ENCODE results near the gene STX1B. TPM values are rescaled to one million over a fixed set of nuclear protein-coding genes. Genes with fewer than 3 reads are reported as not detected.

The STX1B gene
- total RNA-seq, 2 donors from 2014 or later: 1.3 to 2.1 TPM

DNA sequence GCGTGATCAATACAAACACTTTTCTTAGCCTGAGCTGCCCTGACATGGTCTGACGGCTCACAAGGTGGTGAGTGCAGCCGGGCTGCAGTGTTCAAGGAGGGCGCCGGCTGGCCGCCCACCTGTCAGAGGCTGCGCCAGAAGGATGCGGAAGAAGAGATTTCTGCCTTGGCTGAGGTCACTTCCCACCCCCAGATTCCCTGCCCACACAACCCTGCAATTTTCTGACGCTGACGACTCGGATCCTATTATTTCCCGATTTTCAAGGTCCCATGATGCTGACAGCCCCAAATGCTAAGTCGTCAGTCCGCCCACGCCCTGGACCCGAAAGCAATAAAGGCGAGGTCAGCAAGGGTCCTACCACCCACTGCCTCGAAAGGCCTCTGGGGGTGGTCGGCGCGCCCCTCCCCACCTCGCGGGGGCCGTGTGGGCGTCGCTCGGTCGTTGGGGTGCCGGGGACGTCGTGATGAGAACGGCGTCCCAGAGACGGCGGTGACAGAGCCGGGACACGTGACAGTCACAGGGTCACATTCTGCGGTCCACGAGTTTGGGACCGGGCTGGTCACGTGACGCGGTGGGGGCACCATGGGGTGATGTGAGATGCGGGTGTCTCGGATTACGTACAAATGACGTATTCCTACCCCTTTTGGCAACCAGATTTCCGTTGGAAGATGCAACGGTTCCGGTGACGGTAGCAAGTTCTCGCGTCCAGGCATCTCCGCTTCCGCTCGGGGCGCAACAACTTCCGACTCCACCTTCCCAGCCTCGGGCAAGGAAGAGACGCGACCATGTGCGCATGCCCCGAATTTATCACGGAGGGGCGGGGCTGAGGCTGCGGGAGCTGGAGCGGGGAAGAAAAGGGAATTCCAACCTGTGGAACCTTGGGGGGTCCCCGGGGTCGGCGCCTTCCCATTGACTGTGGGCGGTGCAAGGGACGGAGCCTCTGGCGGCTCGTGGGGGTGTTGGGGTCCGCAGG is 22.6 kb upstream of the STX1B start, which contains the start of gene STX4:
Gene STX4, plus strand, starts transcription at position 823 of the 973 bp plus-strand sequence. CDS start 248 bp downstream, outside the sequence.
- TF ChIP-seq, protein P1, sequence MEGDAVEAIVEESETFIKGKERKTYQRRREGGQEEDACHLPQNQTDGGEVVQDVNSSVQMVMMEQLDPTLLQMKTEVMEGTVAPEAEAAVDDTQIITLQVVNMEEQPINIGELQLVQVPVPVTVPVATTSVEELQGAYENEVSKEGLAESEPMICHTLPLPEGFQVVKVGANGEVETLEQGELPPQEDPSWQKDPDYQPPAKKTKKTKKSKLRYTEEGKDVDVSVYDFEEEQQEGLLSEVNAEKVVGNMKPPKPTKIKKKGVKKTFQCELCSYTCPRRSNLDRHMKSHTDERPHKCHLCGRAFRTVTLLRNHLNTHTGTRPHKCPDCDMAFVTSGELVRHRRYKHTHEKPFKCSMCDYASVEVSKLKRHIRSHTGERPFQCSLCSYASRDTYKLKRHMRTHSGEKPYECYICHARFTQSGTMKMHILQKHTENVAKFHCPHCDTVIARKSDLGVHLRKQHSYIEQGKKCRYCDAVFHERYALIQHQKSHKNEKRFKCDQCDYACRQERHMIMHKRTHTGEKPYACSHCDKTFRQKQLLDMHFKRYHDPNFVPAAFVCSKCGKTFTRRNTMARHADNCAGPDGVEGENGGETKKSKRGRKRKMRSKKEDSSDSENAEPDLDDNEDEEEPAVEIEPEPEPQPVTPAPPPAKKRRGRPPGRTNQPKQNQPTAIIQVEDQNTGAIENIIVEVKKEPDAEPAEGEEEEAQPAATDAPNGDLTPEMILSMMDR (IDR thresholded peaks at IDR 0.05): no peak
- H3K36me3 ChIP-seq: peaks cover 33% of the 10 kb centered on the region
- peaks cover 0 to 15% of the 10 kb centered on the region in 2 donors for H3K4me1 ChIP-seq
- H3K4me3 ChIP-seq: peak within 1 kb of the TSS; percentile 77 to 81
- peak within 1 kb of the TSS; percentile 91 to 97 for H3K27ac ChIP-seq
- H3K9me3 ChIP-seq: no peaks in the 10 kb centered on the region
- peak; percentile 98 for DNase-seq (ENCODE audit: low spot score)
- H3K27me3 ChIP-seq: no peaks in the 10 kb centered on the region

DNA sequence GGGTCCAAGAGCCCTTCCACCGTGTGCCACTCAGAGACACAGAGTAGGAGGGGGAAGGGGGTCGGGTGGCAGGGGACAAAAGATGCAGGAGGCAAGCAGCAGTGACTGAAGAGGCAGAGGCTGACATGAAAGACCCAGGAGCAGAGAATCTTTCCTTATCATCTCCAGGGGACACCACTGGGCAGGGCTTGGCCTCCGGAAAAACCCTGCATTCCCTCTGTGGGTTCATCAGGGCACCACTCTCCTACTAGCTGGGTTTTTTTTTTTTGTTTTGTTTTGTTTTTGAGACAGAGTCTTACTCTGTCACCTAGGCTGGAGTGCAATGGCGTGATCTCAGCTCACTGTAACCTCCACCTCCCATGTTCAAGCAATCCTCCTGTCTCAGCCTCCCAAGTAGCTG is 20.8 kb upstream of the STX1B start:
- Histone ChIP-seq H3K27ac (no peak overlapping the region), H3K9me3 (no peaks in the 10 kb centered on the region), H3K4me3 (no peak overlapping the region), H3K27me3 (no peaks in the 10 kb centered on the region), H3K36me3 (peaks cover 20% of the 10 kb centered on the region), H3K4me1 (peaks cover 0 to 15% of the 10 kb centered on the region in 2 donors)
- no peak for DNase-seq (ENCODE audit: low spot score)
- TF ChIP-seq, protein P1 (IDR thresholded peaks at IDR 0.05): no peak

DNA sequence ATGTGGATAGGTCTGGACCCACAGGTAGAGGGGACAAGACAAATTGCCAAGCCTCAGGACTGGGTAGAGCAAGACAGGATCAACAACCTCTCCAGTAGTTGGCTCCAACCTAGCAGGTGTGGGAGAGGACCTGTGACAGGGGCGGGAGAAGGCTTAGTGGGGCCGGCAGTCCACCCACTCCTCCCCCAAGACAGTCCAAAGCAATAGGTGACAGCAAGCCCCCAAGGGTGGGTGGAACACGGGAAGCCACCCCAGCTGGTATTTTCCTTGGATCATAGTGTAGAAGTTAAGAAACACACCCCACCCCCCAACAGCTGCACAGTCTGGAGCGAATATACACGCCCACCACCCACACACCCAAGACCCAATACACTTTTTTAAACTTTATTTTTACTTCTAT is 18.8 kb upstream of the STX1B start:
- Histone ChIP-seq H3K36me3 (no peaks in the 10 kb centered on the region), H3K9me3 (no peaks in the 10 kb centered on the region), H3K27me3 (no peaks in the 10 kb centered on the region), H3K4me3 (no peak overlapping the region), H3K4me1 (peaks cover 0 to 8% of the 10 kb centered on the region in 2 donors), H3K27ac (no peak overlapping the region)
- TF ChIP-seq, protein P1 (IDR thresholded peaks at IDR 0.05): no peak
- no peak for DNase-seq (ENCODE audit: low spot score)

DNA sequence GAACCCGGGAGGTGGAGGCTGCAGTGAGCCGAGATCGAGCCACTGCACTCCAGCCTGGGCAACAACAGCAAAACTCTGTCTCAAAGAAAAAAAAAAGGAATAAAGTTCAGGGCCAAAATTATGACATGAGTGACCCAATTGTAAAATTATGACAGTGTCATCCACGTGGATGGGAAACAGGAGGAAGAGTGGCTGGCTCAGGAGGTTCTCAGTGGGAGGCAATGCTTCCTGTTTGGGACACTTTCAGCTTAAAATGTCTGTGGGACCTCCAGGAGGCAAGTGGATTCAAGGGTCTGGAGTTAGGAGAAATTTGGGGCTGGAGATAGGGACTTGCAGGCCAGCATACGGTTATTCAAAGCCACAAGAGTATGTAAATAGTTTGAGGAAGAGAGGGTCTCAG is 14.9 kb upstream of the STX1B start:
- H3K4me1 ChIP-seq: no peaks in the 10 kb centered on the region
- no peak overlapping the region for H3K27ac ChIP-seq
- H3K9me3 ChIP-seq: no peaks in the 10 kb centered on the region
- DNase-seq (ENCODE audit: low spot score): no peak
- no peaks in the 10 kb centered on the region for H3K27me3 ChIP-seq
- H3K4me3 ChIP-seq: no peak overlapping the region
- TF ChIP-seq, protein P1 (IDR thresholded peaks at IDR 0.05): no peak
- no peaks in the 10 kb centered on the region for H3K36me3 ChIP-seq

DNA sequence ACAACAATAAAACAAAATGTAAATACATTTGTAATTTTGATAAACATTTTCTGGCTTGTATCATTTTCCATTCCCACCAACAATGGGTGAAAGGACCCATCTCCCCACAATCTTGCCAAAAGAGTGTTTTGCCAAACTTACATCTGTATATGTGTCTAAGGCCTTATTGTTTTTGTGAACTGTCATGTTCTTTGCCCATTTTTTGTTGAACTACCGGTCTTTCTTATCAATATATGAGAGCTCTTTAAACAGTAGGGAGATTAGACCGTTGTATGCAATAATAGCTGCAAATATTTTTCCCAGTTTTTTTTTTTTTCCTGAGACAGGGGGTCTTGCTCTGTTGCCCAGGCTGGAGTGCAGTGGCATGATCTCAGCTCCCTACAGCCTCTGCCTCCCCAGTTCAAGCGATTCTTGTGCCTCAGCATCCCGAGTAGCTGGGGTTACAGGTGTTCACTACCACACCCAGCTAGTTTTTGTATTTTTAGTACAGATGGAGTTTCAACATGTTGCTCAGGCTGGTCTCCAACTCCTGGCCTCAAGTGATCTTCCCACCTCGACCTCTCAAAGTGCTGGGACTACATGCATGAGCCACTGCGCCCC is 13.3 kb upstream of the STX1B start:
- no peak for DNase-seq (ENCODE audit: low spot score)
- H3K9me3 ChIP-seq: no peaks in the 10 kb centered on the region
- H3K4me1 ChIP-seq: no peaks in the 10 kb centered on the region
- no peaks in the 10 kb centered on the region for H3K27me3 ChIP-seq
- no peak overlapping the region for H3K4me3 ChIP-seq
- no peak overlapping the region for H3K27ac ChIP-seq
- no peaks in the 10 kb centered on the region for H3K36me3 ChIP-seq
- TF ChIP-seq, protein P1 (IDR thresholded peaks at IDR 0.05): no peak
